ENCODE measurements around the gene CEP350. TPM values are rescaled to one million over a fixed set of nuclear protein-coding genes. Genes with fewer than 3 reads are reported as not detected.
A peak's percentile ranks its signal among the peaks of the same experiment; 100 is the strongest.

The CEP350 gene
- total and polyA plus RNA-seq, 2 of the 13 experiments (the other 11 are each of a cell fraction or from before 2014, with no cell fraction given): 7.6 to 35.9 TPM

- TF ChIP-seq ZNF225 (CRISPR knock-in tag; IDR thresholded peaks at IDR 0.05): no peak
- TF ChIP-seq, protein P1, sequence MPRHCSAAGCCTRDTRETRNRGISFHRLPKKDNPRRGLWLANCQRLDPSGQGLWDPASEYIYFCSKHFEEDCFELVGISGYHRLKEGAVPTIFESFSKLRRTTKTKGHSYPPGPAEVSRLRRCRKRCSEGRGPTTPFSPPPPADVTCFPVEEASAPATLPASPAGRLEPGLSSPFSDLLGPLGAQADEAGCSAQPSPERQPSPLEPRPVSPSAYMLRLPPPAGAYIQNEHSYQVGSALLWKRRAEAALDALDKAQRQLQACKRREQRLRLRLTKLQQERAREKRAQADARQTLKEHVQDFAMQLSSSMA (CRISPR knock-in tag; IDR thresholded peaks at IDR 0.05): no peak
- no peak for TF ChIP-seq ATF3 (CRISPR knock-in tag; IDR thresholded peaks at IDR 0.05)
- TF ChIP-seq, protein P2, sequence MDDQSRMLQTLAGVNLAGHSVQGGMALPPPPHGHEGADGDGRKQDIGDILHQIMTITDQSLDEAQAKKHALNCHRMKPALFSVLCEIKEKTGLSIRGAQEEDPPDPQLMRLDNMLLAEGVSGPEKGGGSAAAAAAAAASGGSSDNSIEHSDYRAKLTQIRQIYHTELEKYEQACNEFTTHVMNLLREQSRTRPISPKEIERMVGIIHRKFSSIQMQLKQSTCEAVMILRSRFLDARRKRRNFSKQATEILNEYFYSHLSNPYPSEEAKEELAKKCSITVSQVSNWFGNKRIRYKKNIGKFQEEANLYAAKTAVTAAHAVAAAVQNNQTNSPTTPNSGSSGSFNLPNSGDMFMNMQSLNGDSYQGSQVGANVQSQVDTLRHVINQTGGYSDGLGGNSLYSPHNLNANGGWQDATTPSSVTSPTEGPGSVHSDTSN (CRISPR knock-in tag; IDR thresholded peaks at IDR 0.05; ENCODE audit: borderline replicate concordance): no peak
- TF ChIP-seq ZC3H4 (CRISPR knock-in tag; IDR thresholded peaks at IDR 0.05; ENCODE audit: borderline replicate concordance): no peak
- no peak for TF ChIP-seq GLI4 (CRISPR knock-in tag; IDR thresholded peaks at IDR 0.05; ENCODE audit: borderline replicate concordance)
- no peak for TF ChIP-seq MATR3 (CRISPR knock-in tag; IDR thresholded peaks at IDR 0.05)
- TF ChIP-seq FOXP4 (CRISPR knock-in tag; IDR thresholded peaks at IDR 0.05): peak; percentile 50
- no peak for TF ChIP-seq MTA1 (CRISPR knock-in tag; IDR thresholded peaks at IDR 0.05; ENCODE audit: borderline replicate concordance)
- TF ChIP-seq, protein P3, sequence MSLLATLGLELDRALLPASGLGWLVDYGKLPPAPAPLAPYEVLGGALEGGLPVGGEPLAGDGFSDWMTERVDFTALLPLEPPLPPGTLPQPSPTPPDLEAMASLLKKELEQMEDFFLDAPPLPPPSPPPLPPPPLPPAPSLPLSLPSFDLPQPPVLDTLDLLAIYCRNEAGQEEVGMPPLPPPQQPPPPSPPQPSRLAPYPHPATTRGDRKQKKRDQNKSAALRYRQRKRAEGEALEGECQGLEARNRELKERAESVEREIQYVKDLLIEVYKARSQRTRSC (CRISPR knock-in tag; IDR thresholded peaks at IDR 0.05; ENCODE audit: low read depth): no peak
- no peak for TF ChIP-seq ZNF550 (CRISPR knock-in tag; IDR thresholded peaks at IDR 0.05; ENCODE audit: borderline replicate concordance)
- no peak for TF ChIP-seq KDM3A (CRISPR knock-in tag; IDR thresholded peaks at IDR 0.05; ENCODE audit: low read depth)
- no peak for TF ChIP-seq ZNF264 (CRISPR knock-in tag; IDR thresholded peaks at IDR 0.05)
- TF ChIP-seq EHMT2 (IDR thresholded peaks at IDR 0.05; ENCODE audit: borderline replicate concordance, low read depth, low read length): no peak
- TF ChIP-seq NR2F1 (CRISPR knock-in tag; IDR thresholded peaks at IDR 0.05): peak; percentile 48 to 53; a peak in 3 of 4 replicates
- TF ChIP-seq ZNF713 (CRISPR knock-in tag; IDR thresholded peaks at IDR 0.05): no peak
- TF ChIP-seq ZNF841 (CRISPR knock-in tag; IDR thresholded peaks at IDR 0.05; ENCODE audit: borderline replicate concordance): no peak
- TF ChIP-seq RARA (CRISPR knock-in tag; IDR thresholded peaks at IDR 0.05): peak; percentile 73
- TF ChIP-seq JUN (CRISPR knock-in tag; IDR thresholded peaks at IDR 0.05): no peak
- TF ChIP-seq ZSCAN21 (CRISPR knock-in tag; IDR thresholded peaks at IDR 0.05; ENCODE audit: borderline replicate concordance): no peak
- no peak for TF ChIP-seq ZNF703 (CRISPR knock-in tag; IDR thresholded peaks at IDR 0.05; ENCODE audit: borderline replicate concordance)
- no peak for TF ChIP-seq MAFK (conservative IDR thresholded peaks at IDR 0.05 in 1 of 2, IDR thresholded peaks at IDR 0.05 in 1 of 2; ENCODE audit: low read length in 2 of 2)
- TF ChIP-seq ZNF607 (CRISPR knock-in tag; IDR thresholded peaks at IDR 0.05; ENCODE audit: borderline replicate concordance): no peak
- no peak for TF ChIP-seq POGZ (CRISPR knock-in tag; IDR thresholded peaks at IDR 0.05)
- TF ChIP-seq, protein P4, sequence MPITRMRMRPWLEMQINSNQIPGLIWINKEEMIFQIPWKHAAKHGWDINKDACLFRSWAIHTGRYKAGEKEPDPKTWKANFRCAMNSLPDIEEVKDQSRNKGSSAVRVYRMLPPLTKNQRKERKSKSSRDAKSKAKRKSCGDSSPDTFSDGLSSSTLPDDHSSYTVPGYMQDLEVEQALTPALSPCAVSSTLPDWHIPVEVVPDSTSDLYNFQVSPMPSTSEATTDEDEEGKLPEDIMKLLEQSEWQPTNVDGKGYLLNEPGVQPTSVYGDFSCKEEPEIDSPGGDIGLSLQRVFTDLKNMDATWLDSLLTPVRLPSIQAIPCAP (CRISPR knock-in tag; IDR thresholded peaks at IDR 0.05; ENCODE audit: low read depth): no peak
- TF ChIP-seq ZNF224 (CRISPR knock-in tag; IDR thresholded peaks at IDR 0.05): no peak
- no peak for TF ChIP-seq ZFP1 (CRISPR knock-in tag; IDR thresholded peaks at IDR 0.05)
Observed at GRCh38 chr1:180133193-180133592, 178.6 kb downstream of the CEP350 start (continued).
